Fibroblast of villous mesenchyme (primary cell): Measurements from ENCODE around the gene MED12L. TPM values are rescaled to one million over a fixed set of nuclear protein-coding genes. Genes with fewer than 3 reads are reported as not detected.
A peak's percentile ranks its signal among the peaks of the same experiment; 100 is the strongest.

Experiments
- DNase-seq: peaks from one replicate; pipeline ENCODE4 v3.0.0-alpha.2; 2010; ENCODE audit warnings: low read depth
- H3K4me3 ChIP-seq: 2 replicates; pipeline ENCODE4 v1.5.1; 2011; ENCODE audit warnings: low read depth, mild to moderate bottlenecking, low read length
- CTCF ChIP-seq: IDR thresholded peaks from 2 replicates; pipeline ENCODE4 v1.5.1; 2012; ENCODE audit warnings: low read depth, mild to moderate bottlenecking, low read length; ENCODE audit not compliant: insufficient read depth
- total RNA-seq: library from RNA; depleted of rRNA; stranded (reverse); fragments of >200 nt; gene quantifications from 2 replicates; pipeline ENCODE4 v1.2.3, GENCODE V29; 2012

MED12L gene
- total RNA-seq, 1 donor, result 1.3 TPM

DNA sequence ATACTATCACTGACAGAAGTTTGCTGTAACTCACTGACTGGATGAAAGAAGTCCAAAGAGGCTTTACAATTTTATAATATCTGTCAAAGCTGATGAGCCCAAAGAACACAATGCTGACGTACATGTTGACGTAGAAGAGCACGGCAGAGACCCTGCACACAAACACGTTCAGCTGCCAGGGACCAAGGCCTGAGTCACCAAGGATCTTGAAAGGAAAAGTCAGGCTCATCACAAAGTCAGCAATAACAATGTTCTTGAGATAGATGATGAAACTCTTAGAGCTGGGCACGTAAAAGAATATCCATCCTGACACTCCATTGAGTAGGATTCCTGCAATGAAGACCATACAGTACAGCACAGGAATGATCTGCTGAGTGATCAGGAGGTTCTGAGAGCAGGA lies 128.4 kb downstream of the MED12L start:
- TF ChIP-seq CTCF, result no peak
- H3K4me3 ChIP-seq, result no peak overlapping the region
- DNase-seq, result peak; percentile 64

GRCh38 chr3:151214459-151214858 lies 129.0 kb downstream of the MED12L start:
- TF ChIP-seq CTCF, result no peak
- DNase-seq, result no peak
- H3K4me3 ChIP-seq, result no peak overlapping the region

- DNase-seq, result peak; percentile 73
- no peak overlapping the region for H3K4me3 ChIP-seq
Measured at GRCh38 chr3:151216641-151217607, 131.5 kb downstream of the MED12L start.

GRCh38 chr3:151218136-151218535 lies 132.7 kb downstream of the MED12L start:
- H3K4me3 ChIP-seq, result no peak overlapping the region
- DNase-seq, result no peak
- TF ChIP-seq CTCF, result no peak

More at GRCh38 chr3:151216641-151217607, 131.5 kb downstream of the MED12L start:
- TF ChIP-seq CTCF, result no peak

- H3K4me3 ChIP-seq, result no peak overlapping the region
- DNase-seq, result peak; percentile 49
- TF ChIP-seq CTCF, result no peak
Measured at GRCh38 chr3:151219056-151219455, 133.6 kb downstream of the MED12L start.

DNA sequence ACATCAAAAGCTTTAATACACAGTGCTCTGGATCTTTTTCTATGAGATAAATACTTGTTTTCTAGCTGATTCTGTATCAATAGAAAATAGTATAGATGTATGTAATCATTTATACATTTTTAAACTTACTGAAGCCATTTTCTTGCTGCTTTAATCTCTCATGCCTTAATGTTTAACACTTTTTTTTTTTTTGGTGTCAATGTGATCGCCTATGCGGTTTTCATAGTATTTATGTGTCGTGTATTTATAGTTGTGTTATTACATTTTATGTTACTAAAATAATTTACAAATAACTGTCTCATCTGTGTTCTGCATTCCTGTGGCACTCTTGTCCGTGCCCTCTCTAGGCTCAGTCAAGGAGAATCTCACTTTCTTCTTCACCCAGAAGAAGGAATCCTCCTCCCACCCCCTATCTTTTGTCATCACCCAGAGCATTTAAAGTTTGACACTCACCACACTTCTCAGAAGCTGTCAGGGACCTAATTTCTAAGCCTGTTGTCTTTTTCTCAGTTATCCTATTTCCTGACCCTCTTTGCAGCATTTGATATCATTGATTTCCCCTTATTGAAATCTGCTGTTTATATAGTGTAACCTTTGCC lies 138.9 kb downstream of the MED12L start:
- no peak overlapping the region for H3K4me3 ChIP-seq
- no peak for DNase-seq
- no peak for TF ChIP-seq CTCF
